Activated T-cell treated with anti-CD3 and anti-CD28 coated beads, Interleukin-2, amount 50 U/mL, for 72 hours (primary cell): Measurements from ENCODE around the gene ZNF385A. TPM values are rescaled to one million over a fixed set of nuclear protein-coding genes. Genes with fewer than 3 reads are reported as not detected.

Experiments
- ATAC-seq, 2 donors: fragments of 150-1000 bp; cut with Tn5 transposase; replicated peaks in 1 of 2; 2 replicates each; pipeline ENCODE4 v1.10.0; 2021; ENCODE audit warnings: moderate library complexity in 2 of 2, mild to moderate bottlenecking in 1 of 2
- DNase-seq, 2 donors: peaks; one replicate each; pipeline ENCODE4 v3.0.0; 2021 to 2022; ENCODE audit warnings: mixed read lengths in 1 of 2
- H3K27ac Mint-ChIP-seq: one replicate; pipeline ENCODE4 v1.8.0; 2022; ENCODE audit warnings: mild to moderate bottlenecking, moderate library complexity, mixed read lengths
- H3K27me3 Mint-ChIP-seq: one replicate; pipeline ENCODE4 v1.8.0; 2022; ENCODE audit warnings: low read depth, mixed read lengths
- H3K36me3 Mint-ChIP-seq, 2 donors: one replicate each; pipeline ENCODE4 v1.8.0; 2022; ENCODE audit warnings: mixed read lengths in 2 of 2, mild to moderate bottlenecking in 1 of 2; ENCODE audit not compliant: insufficient read depth in 2 of 2
- H3K4me1 Mint-ChIP-seq: one replicate; pipeline ENCODE4 v1.8.0; 2022; ENCODE audit warnings: low read depth, mixed read lengths
- H3K4me3 Mint-ChIP-seq, 2 donors: one replicate each; pipeline ENCODE4 v1.8.0; 2022; ENCODE audit warnings: mild to moderate bottlenecking in 2 of 2, mixed read lengths in 2 of 2, moderate library complexity in 2 of 2
- H3K9me3 Mint-ChIP-seq, 2 donors: one replicate each; pipeline ENCODE4 v1.8.0; 2022; ENCODE audit warnings: mixed read lengths in 2 of 2
- total RNA-seq, 2 donors: library from RNA; stranded (reverse); gene quantifications; one replicate each; pipeline ENCODE4 v1.2.3, GENCODE V29; 2022

Gene ZNF385A
- total RNA-seq, 2 donors from 2014 or later, result 1.3 to 2.8 TPM

GRCh38 chr12:54372113-54372806 is 12.3 kb downstream of the ZNF385A start:
- no peaks in the 10 kb centered on the region for H3K9me3 Mint-ChIP-seq
- H3K4me1 Mint-ChIP-seq, result peaks cover 42% of the 10 kb centered on the region
- no peak overlapping the region for H3K4me3 Mint-ChIP-seq
- no peaks in the 10 kb centered on the region for H3K36me3 Mint-ChIP-seq
- DNase-seq, result no peak
- H3K27me3 Mint-ChIP-seq, result peaks cover 9% of the 10 kb centered on the region
- no peak overlapping the region for H3K27ac Mint-ChIP-seq
- no peak for ATAC-seq

GRCh38 chr12:54371328-54372112 is 13.0 kb downstream of the ZNF385A start:
- no peaks in the 10 kb centered on the region for H3K36me3 Mint-ChIP-seq
- no peaks in the 10 kb centered on the region for H3K9me3 Mint-ChIP-seq
- H3K27me3 Mint-ChIP-seq, result peaks cover 15% of the 10 kb centered on the region
- H3K27ac Mint-ChIP-seq, result no peak overlapping the region
- no peak for ATAC-seq
- peaks cover 42% of the 10 kb centered on the region for H3K4me1 Mint-ChIP-seq
- H3K4me3 Mint-ChIP-seq, result no peak overlapping the region
- DNase-seq, result no peak

DNA sequence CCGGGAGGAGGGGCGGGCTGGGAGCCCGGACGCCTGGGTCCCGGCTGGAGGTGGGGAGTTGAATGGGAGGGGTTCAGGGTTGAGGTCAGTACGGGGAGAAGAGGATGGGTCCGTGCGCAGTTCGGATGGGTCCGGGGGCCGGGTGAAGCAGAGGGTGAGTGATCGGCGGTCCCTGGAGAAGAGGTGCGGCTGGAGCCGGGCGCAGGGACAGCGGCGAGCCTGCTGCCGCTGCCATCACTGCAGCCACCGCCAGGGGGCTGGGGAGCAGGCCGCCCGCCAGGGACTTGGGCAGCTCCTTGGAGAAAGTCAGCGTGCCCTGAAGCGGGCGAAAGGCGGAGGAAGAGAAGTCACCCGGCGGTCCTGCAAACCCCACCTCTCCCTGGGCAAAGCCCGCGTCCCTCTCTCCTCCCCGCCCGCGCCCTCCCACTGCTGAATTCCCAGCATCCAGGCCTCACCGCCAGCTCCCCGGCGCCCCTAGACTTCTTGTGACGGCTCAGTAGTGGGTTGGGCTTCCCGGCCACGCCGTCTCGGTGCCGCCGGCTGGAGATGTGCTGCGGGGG is 14.3 kb downstream of the ZNF385A start:
- H3K9me3 Mint-ChIP-seq, result no peaks in the 10 kb centered on the region
- peak overlapping the region in 1 of 2 donors; percentile 62 for H3K4me3 Mint-ChIP-seq
- no peak overlapping the region for H3K27ac Mint-ChIP-seq
- no peaks in the 10 kb centered on the region for H3K36me3 Mint-ChIP-seq
- DNase-seq, result peak; percentile 30 to 45
- H3K27me3 Mint-ChIP-seq, result peaks cover 15% of the 10 kb centered on the region
- H3K4me1 Mint-ChIP-seq, result peaks cover 42% of the 10 kb centered on the region
- ATAC-seq, result peak in 1 of 2 donors; percentile 24

DNA sequence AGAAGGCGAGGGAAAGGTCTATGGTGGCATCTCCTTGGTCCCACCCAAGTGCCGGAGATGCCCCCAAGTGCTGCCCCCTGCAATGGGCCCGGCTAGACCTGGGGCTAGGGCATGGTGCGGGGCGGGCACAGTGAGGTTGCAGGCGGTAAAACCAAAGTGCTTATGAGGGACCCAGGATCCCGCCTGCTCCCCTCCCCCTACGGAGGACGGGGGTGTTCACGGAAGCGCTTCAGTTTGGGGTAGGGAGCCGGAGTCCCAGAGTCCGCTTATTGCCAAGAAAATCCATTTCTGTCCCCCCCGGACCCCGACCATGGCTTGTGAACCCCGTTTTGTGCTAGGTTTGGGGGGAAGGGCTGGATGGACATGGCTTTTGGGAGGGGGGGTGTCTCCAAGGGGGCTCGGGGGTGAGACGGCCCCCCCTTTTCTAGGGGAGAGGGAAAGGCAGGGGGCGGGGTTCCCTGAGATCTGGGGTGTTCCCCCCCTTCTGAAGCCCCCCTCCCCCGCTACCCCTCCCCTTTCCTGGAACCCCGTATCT is 14.9 kb downstream of the ZNF385A start:
- H3K36me3 Mint-ChIP-seq, result no peaks in the 10 kb centered on the region
- H3K4me3 Mint-ChIP-seq, result peak overlapping the region; percentile 5 to 64
- DNase-seq, result no peak
- peaks cover 15% of the 10 kb centered on the region for H3K27me3 Mint-ChIP-seq
- no peaks in the 10 kb centered on the region for H3K9me3 Mint-ChIP-seq
- no peak overlapping the region for H3K27ac Mint-ChIP-seq
- ATAC-seq, result no peak
- H3K4me1 Mint-ChIP-seq, result peaks cover 48% of the 10 kb centered on the region

DNA sequence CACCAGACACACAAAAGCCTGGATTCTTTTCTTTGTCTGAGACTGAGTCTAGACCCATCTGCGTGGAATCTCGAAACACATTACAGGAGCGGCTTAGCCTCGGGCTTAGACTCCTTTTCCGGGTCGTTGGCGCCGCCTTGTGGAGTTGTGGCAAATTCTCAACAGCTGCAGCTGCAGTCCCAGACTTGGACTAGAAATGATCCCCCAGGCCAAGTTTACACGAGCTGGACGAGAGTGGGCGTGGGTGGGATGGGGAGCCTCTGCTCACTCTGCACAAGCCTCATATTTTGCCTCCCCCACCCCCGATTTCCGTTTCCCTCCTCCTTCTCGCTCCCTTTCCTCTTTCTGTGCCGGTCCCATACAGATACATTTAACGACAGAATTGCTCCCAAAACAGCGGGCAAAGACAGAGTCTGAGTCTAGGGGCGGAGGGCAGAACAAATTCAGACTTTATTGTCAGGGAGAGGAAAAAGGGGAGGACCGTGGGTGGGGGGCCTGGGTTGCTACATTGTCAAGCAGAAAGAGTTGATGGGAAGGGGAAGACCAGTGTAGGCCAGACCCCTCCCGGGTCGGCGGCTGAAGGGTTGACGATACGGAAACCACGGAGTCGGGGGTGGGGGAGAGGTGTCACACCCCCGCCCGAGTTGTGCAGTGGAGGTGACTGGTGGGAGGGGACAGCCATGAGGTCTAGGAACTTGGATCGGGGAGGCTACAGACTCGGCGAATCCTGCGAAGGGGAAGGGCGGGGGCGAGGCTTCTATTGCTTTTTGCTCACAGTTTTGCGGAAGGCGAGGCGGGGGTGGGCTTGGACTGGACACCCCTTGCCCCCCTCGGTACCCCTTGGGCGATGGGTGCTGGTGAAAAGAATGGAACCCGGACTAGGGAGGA is 15.6 kb downstream of the ZNF385A start:
- Mint-ChIP-seq H3K27me3 (peaks cover 15% of the 10 kb centered on the region), H3K9me3 (no peaks in the 10 kb centered on the region), H3K27ac (no peak overlapping the region), H3K36me3 (no peaks in the 10 kb centered on the region), H3K4me3 (peak overlapping the region; percentile 31 to 64), H3K4me1 (peaks cover 52% of the 10 kb centered on the region)
- peak; percentile 90 for DNase-seq
- peak; percentile 77 for ATAC-seq

DNA sequence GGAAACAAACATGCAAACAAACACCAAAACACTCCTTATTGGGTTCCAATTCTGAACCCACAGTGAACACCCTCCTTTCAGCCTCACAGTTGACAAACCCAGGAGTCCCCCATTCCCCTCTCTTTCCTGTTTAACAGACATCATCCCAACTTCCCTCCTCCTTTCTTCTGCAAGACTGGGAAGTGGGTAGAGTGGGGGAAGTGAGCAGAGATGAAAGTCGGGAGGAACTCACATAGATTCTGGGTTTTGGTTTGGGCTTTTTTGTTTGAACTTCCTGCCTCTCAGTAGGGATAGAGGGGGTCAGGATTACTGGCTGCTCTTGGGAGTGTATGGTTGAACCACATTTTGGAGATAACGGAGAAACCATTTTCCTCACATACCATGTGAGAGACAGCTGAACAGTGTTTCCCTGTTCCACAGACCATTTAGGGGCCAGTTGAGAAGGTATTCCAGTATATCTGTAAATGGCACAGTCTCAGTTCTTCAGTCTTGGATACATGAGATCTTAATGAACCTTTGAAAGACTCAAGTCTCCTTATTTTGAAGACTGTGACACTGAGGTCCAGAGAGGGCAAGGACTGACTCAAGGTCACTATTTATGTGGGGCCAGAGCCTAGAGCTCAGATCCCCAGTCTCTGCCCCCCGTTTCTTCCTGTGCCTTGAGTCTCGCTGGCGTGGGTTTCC is 16.4 kb downstream of the ZNF385A start:
- no peak for DNase-seq
- no peaks in the 10 kb centered on the region for H3K36me3 Mint-ChIP-seq
- H3K27me3 Mint-ChIP-seq, result peaks cover 20% of the 10 kb centered on the region
- H3K4me1 Mint-ChIP-seq, result peaks cover 52% of the 10 kb centered on the region
- ATAC-seq, result peak; percentile 14 to 23
- H3K4me3 Mint-ChIP-seq, result peak overlapping the region; percentile 31 to 64
- no peak overlapping the region for H3K27ac Mint-ChIP-seq
- no peaks in the 10 kb centered on the region for H3K9me3 Mint-ChIP-seq

DNA sequence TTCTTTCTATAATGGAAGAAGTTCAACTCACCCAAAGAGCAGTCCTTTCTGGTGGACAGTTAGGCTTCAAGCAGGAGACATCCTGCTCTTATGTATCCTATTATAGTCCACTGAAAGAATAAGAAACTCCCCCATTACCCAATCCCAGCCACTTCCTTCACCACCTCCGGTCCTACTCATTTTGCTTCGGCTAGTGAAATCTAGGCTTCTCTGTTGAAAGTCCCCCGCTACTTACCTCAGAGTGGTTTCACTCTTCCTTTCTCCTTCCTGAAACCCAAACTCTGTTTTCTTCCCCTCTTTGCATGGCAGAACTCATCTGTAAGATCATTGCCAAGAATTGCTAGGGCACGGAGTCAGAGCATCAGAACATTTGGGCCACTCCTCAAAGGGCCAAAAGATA is 20.1 kb downstream of the ZNF385A start, which contains the start of gene GPR84:
Gene GPR84, minus strand, starts transcription at position 74 of the 400 bp plus-strand sequence. CDS start 635 bp downstream, outside the sequence.
- Mint-ChIP-seq H3K4me3 (peak within 1 kb of the TSS; percentile 63 to 87), H3K27ac (peak within 1 kb of the TSS; percentile 78), H3K9me3 (no peaks in the 10 kb centered on the region), H3K36me3 (no peaks in the 10 kb centered on the region), H3K27me3 (peaks cover 22% of the 10 kb centered on the region), H3K4me1 (peaks cover 50% of the 10 kb centered on the region)
- ATAC-seq (peak; percentile 62 to 75), DNase-seq (peak; percentile 61 to 62)

DNA sequence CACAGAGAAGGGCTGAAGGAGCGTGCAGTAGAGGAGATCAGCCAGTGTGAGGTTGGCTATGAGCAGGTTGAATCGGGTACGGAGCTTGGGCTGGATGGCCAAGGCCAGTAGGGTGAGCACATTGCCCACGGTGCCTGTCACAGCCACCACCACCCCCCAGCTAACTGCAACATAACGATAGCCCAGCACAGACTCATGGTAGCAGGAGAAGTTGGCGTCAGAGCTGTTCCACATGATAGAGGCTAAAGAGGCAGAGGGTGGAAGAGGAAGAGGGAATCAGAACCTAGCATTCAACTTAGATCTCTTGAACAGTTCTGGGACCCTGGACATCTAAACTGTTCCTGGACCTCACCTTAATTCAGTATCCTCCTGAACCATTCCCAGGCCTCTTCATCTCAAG is 20.9 kb downstream of the ZNF385A start:
- H3K9me3 Mint-ChIP-seq, result no peaks in the 10 kb centered on the region
- DNase-seq (no peak), ATAC-seq (no peak)
- peaks cover 42% of the 10 kb centered on the region for H3K4me1 Mint-ChIP-seq
- no peaks in the 10 kb centered on the region for H3K36me3 Mint-ChIP-seq
- H3K27me3 Mint-ChIP-seq, result peaks cover 22% of the 10 kb centered on the region
- peak overlapping the region; percentile 78 for H3K27ac Mint-ChIP-seq
- H3K4me3 Mint-ChIP-seq, result peak overlapping the region; percentile 63 to 87

- Mint-ChIP-seq H3K9me3 (no peaks in the 10 kb centered on the region), H3K36me3 (no peaks in the 10 kb centered on the region), H3K4me3 (peak overlapping the region; percentile 63 to 87), H3K27ac (no peak overlapping the region), H3K4me1 (peaks cover 37% of the 10 kb centered on the region), H3K27me3 (peaks cover 20% of the 10 kb centered on the region)
- DNase-seq (no peak), ATAC-seq (no peak)
Measured at GRCh38 chr12:54363047-54363446, 21.5 kb downstream of the ZNF385A start.

DNA sequence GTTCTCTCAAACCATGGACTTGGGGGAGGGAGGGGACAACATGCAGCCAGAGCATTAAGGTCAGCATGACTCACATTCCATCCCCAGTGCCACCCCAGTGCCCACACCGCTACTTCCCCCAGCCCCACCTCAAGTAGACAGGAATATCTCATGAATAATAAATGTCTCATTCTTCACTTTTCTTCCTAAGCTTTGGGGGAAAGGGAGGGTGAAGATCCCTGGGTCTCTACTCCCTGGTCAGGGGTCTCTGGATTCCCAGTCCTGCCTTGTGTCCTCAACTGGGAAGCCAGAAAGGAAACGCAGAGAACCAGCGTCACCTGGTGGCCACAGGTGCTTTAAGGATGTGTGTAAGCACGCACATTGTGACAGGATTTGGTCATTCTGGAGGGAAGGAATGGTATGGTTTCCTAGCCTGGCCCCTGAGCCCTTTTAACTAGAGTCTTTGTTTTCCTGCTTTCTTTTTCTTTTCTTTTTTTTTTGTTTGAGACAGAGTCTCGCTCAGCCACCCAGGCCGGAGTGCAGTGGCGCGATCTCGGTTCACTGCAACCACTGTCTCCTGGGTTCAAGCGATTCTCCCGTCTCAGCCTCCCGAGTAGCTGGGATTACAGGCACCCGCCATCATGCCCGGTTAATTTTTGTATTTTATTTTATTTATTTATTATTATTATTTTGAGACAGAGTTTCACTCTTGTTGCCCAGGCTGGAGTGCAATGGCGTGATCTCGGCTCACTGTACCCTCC is 23.6 kb downstream of the ZNF385A start:
- Mint-ChIP-seq H3K4me1 (peaks cover 37% of the 10 kb centered on the region), H3K36me3 (no peaks in the 10 kb centered on the region), H3K4me3 (peak overlapping the region; percentile 44 to 52), H3K9me3 (no peaks in the 10 kb centered on the region), H3K27ac (peak overlapping the region; percentile 64), H3K27me3 (peaks cover 6% of the 10 kb centered on the region)
- ATAC-seq (no peak), DNase-seq (peak; percentile 53 to 63)

- Mint-ChIP-seq H3K36me3 (no peaks in the 10 kb centered on the region), H3K4me3 (no peak overlapping the region), H3K27me3 (peaks cover 6% of the 10 kb centered on the region), H3K4me1 (peaks cover 34% of the 10 kb centered on the region), H3K9me3 (no peaks in the 10 kb centered on the region), H3K27ac (no peak overlapping the region)
- ATAC-seq (no peak), DNase-seq (no peak)
Measured at GRCh38 chr12:54359762-54360351, 24.7 kb downstream of the ZNF385A start.
